K562 treated with DMSO at 1 percent for 24 hours (cell line): ENCODE measurements around the gene CCR7. TPM values are rescaled to one million over a fixed set of nuclear protein-coding genes. Genes with fewer than 3 reads are reported as not detected.

Source experiments
- total RNA-seq: library from RNA; unstranded; fragments of 300-600 nt; gene quantifications from 2 replicates; pipeline ENCODE4 v1.2.3, GENCODE V29; 2022; ENCODE audit warnings: low read depth; ENCODE audit not compliant: insufficient read depth

The CCR7 gene, protein sequence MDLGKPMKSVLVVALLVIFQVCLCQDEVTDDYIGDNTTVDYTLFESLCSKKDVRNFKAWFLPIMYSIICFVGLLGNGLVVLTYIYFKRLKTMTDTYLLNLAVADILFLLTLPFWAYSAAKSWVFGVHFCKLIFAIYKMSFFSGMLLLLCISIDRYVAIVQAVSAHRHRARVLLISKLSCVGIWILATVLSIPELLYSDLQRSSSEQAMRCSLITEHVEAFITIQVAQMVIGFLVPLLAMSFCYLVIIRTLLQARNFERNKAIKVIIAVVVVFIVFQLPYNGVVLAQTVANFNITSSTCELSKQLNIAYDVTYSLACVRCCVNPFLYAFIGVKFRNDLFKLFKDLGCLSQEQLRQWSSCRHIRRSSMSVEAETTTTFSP
- 1.4 and 1.5 TPM in 2 replicates for total RNA-seq

DNA sequence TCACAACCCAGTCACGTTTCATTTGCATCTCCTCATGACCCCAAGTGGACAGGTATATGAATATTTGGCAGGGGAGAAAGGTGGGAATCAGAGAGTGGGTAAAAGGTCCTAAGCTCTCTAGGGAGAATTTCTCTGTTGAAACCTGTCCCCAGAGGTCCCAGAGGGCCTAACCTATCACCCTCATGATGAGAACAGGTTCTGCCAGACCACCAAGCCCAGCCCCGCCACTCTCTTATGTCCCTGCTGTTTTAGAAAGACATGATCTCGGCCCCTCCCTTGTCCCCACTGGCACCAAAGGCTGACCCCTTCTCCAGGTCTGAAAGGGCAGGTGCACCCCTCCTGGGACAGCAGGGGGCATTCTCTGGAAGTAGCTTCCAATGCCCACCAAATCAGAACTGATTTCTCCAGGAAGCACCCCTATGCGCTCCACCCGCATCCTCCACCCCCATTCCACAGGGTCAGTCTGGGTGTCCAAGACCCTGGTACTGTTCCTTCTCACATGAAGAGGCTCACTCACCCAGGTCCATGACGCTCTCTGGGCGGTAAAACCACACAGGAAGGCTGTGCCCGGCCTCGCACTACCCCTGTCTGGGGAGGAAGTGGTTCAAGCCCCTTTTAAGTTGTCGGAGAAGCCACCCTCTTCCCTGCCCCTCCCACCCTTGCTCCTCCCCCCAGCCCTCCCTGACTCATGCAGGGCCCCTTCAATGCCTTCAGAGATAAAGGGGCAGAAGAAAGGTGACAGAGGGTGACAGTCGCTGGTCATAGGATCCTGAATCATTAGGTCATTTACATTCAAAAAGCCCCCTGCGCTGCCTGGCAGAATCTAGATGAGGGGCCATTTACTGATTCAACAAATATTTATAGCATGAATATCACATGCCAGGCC lies at the start of gene CCR7:
CCR7 (minus strand) TSS at position 590 of the 886 bp plus-strand sequence; CDS start at position 527, 63 bp downstream.

Other genes with a start within 250 kb of the CCR7 start
- 32.7 and 34.1 TPM in 2 replicates for gene GJD3, start 200.7 kb downstream of the CCR7 start, total RNA-seq
- gene TOP2A, start 147.6 kb downstream of the CCR7 start, total RNA-seq = 150 and 192 TPM in 2 replicates
- 95.4 and 111 TPM in 2 replicates for gene IGFBP4, start 122.0 kb downstream of the CCR7 start, total RNA-seq
- not detected in 2 replicates for gene TNS4, start 63.8 kb downstream of the CCR7 start, total RNA-seq
- gene SMARCE1, start 82.3 kb upstream of the CCR7 start, total RNA-seq = 64.9 and 65.1 TPM in 2 replicates
- not detected in 2 replicates for gene KRT222, start 99.7 kb upstream of the CCR7 start, total RNA-seq
- not detected in 2 replicates for gene KRT24, start 138.3 kb upstream of the CCR7 start, total RNA-seq
- not detected in 2 replicates for gene KRT25, start 189.9 kb upstream of the CCR7 start, total RNA-seq
- not detected in 2 replicates for gene KRT26, start 206.7 kb upstream of the CCR7 start, total RNA-seq
- gene KRT27, start 217.1 kb upstream of the CCR7 start, total RNA-seq = not detected in 2 replicates
- gene KRT28, start 234.5 kb upstream of the CCR7 start, total RNA-seq = not detected in 2 replicates